LNCAP (cell line): ENCODE data around the gene CPNE7.

Source experiments
- CTCF ChIP-seq: fragments of 450-650 bp; IDR thresholded peaks from 2 replicates; pipeline ENCODE4 v1.5.1; 2017; ENCODE audit warnings: mild to moderate bottlenecking

The CPNE7 gene

GRCh38 chr16:89556750-89557689, 18.5 kb upstream of the CPNE7 start:
- peak; percentile 92 for TF ChIP-seq CTCF

- peak; percentile 27; the same call in 1 of the 2 replicates for TF ChIP-seq CTCF
Measured at GRCh38 chr16:89557690-89558490, 17.7 kb upstream of the CPNE7 start.

- TF ChIP-seq CTCF, result no peak
Measured at GRCh38 chr16:89560378-89561141, 15.0 kb upstream of the CPNE7 start, which contains the start of gene RPL13. Gene RPL13, plus strand, starts transcription at chr16:89560682. Its CDS starts 278 bp downstream, at chr16:89560960.

GRCh38 chr16:89561142-89561883, 14.2 kb upstream of the CPNE7 start:
- TF ChIP-seq CTCF, result no peak

- TF ChIP-seq CTCF, result no peak
Measured at GRCh38 chr16:89561884-89562599, 13.5 kb upstream of the CPNE7 start.

- TF ChIP-seq CTCF, result no peak
Measured at GRCh38 chr16:89562939-89563338, 12.6 kb upstream of the CPNE7 start.
